ENCODE data around the gene PDE1A. TPM values are rescaled to one million over a fixed set of nuclear protein-coding genes. Genes with fewer than 3 reads are reported as not detected.

Gene PDE1A
- total and polyA plus RNA-seq, 7 donors = 0.92 to 4.2 (median 1.8) TPM

DNA sequence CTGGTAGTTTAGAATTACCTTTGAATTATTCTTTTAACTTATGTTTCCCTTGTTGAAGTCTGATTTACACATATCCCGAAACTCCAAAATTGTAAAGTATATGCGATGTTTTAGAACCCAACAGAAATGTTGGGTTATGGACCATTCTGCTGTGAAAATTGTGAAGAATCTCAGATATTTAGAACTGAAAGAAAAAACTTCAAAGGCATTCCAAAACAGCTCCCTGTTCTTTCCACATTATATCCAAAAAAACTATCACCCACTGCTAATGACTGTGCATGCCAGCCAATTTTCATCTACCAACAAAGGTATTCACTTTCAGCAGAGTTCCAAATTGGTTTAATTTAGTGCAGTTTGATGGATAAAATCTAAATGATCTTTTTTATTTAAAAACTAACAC lies 21.5 kb upstream of the PDE1A start:
- no peaks in the 10 kb centered on the region for H3K4me1 ChIP-seq
- H3K4me3 ChIP-seq = no peak overlapping the region
- H3K27ac ChIP-seq = no peak overlapping the region
- H3K9me3 ChIP-seq = no peaks in the 10 kb centered on the region
- TF ChIP-seq CTCF (IDR thresholded peaks at IDR 0.05) = no peak
- no peaks in the 10 kb centered on the region for H3K36me3 ChIP-seq (ENCODE audit: insufficient read depth in 1 of 2, low read depth in 1 of 2)
- 62 to 74% (median 69%) methylated on average over 2 of the region's 2 CpGs for WGBS, 3 donors
- H3K27me3 ChIP-seq (ENCODE audit: insufficient read depth in 3 of 3, low read length in 2 of 3) = no peaks in the 10 kb centered on the region
- intact Hi-C loops (cut with DNase I) = no loop called here
- no peak for DNase-seq
- ATAC-seq = no peak

DNA sequence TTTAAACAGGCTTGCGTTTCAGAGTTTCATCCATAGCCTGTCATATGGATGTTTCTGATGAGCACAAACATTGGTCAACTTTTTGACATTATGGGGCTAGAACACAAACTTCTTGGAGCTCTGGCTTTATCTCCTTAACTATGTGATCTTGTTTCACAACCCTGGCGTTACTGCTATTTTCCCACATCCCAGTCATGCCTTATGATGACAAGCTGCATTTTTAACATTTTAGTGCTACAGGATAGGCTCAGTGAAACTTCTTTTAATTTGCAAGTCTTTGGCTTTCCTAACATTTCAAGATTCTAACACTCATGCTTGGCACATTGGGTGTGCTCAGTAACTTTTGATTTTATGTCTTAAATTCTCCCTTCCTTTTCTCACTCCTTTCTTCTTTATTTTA lies 21.0 kb upstream of the PDE1A start:
- no peaks in the 10 kb centered on the region for H3K27me3 ChIP-seq (ENCODE audit: insufficient read depth in 3 of 3, low read length in 2 of 3)
- H3K4me3 ChIP-seq = no peak overlapping the region
- no peak overlapping the region for H3K27ac ChIP-seq
- H3K4me1 ChIP-seq = no peaks in the 10 kb centered on the region
- no peak for ATAC-seq
- no peaks in the 10 kb centered on the region for H3K9me3 ChIP-seq
- no peak for DNase-seq
- WGBS, 3 donors = 54 to 64% (median 57%) methylated on average over 2 of the region's 2 CpGs
- no peak for TF ChIP-seq CTCF (IDR thresholded peaks at IDR 0.05)
- intact Hi-C loops (cut with DNase I) = no loop called here
- H3K36me3 ChIP-seq (ENCODE audit: insufficient read depth in 1 of 2, low read depth in 1 of 2) = no peaks in the 10 kb centered on the region

GRCh38 chr2:182447163-182447562 lies 20.3 kb upstream of the PDE1A start:
- H3K4me1 ChIP-seq = no peaks in the 10 kb centered on the region
- ATAC-seq (no peak), DNase-seq (no peak)
- WGBS, 3 donors = 26 to 43% (median 31%) methylated on average over 2 of the region's 2 CpGs
- no peak overlapping the region for H3K4me3 ChIP-seq
- no peaks in the 10 kb centered on the region for H3K27me3 ChIP-seq (ENCODE audit: insufficient read depth in 3 of 3, low read length in 2 of 3)
- no peak for TF ChIP-seq CTCF (IDR thresholded peaks at IDR 0.05)
- no peak overlapping the region for H3K27ac ChIP-seq
- no peaks in the 10 kb centered on the region for H3K9me3 ChIP-seq
- no peaks in the 10 kb centered on the region for H3K36me3 ChIP-seq (ENCODE audit: insufficient read depth in 1 of 2, low read depth in 1 of 2)
- intact Hi-C loops (cut with DNase I) = no loop called here

- Histone ChIP-seq H3K36me3 (ENCODE audit: insufficient read depth in 1 of 2, low read depth in 1 of 2) (no peaks in the 10 kb centered on the region), H3K9me3 (no peaks in the 10 kb centered on the region), H3K27me3 (ENCODE audit: insufficient read depth in 3 of 3, low read length in 2 of 3) (no peaks in the 10 kb centered on the region), H3K27ac (no peak overlapping the region), H3K4me3 (no peak overlapping the region), H3K4me1 (no peaks in the 10 kb centered on the region)
- intact Hi-C loops (cut with DNase I) = no loop called here
- TF ChIP-seq CTCF (IDR thresholded peaks at IDR 0.05) = no peak
- ATAC-seq = no peak
- DNase-seq = no peak
Observed at GRCh38 chr2:182446087-182446486, 19.3 kb upstream of the PDE1A start.

DNA sequence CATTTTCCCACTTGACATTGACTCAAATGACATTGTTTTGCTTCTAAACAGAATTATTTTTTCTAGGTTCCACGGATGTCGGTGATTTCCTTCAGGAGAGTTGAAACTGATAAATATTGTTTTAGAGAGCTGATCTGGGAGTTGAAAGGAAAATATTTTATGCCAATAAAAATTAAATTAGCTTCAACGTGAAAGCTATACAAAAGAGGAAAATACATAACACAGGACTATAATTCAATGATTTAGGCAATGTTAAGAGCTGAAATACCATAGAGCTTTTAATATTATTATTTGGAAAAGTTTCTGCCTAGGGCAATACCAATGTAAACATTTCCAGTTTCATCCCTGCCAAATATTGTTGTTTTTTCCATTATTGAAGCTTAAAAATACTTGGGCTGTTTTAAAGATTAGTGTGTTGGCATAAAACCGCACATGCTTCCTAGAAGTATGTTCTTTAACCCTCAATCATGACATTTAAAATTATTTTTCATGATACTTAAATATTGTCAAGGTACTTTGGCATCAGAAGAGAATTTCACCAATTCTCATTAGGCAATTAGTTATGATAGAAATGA lies 18.6 kb upstream of the PDE1A start:
- WGBS, 3 donors = 24 to 38% (median 30%) methylated on average over 4 of the region's 4 CpGs
- intact Hi-C loops (cut with DNase I) = no loop called here
- H3K36me3 ChIP-seq (ENCODE audit: insufficient read depth in 1 of 2, low read depth in 1 of 2) = no peaks in the 10 kb centered on the region
- no peak overlapping the region for H3K27ac ChIP-seq
- no peak for DNase-seq
- H3K4me3 ChIP-seq = no peak overlapping the region
- no peaks in the 10 kb centered on the region for H3K4me1 ChIP-seq
- H3K9me3 ChIP-seq = no peaks in the 10 kb centered on the region
- no peak for ATAC-seq
- no peak for TF ChIP-seq CTCF (IDR thresholded peaks at IDR 0.05)
- no peaks in the 10 kb centered on the region for H3K27me3 ChIP-seq (ENCODE audit: insufficient read depth in 3 of 3, low read length in 2 of 3)
